ENCODE results near the gene WDR86.

The WDR86 gene

DNA sequence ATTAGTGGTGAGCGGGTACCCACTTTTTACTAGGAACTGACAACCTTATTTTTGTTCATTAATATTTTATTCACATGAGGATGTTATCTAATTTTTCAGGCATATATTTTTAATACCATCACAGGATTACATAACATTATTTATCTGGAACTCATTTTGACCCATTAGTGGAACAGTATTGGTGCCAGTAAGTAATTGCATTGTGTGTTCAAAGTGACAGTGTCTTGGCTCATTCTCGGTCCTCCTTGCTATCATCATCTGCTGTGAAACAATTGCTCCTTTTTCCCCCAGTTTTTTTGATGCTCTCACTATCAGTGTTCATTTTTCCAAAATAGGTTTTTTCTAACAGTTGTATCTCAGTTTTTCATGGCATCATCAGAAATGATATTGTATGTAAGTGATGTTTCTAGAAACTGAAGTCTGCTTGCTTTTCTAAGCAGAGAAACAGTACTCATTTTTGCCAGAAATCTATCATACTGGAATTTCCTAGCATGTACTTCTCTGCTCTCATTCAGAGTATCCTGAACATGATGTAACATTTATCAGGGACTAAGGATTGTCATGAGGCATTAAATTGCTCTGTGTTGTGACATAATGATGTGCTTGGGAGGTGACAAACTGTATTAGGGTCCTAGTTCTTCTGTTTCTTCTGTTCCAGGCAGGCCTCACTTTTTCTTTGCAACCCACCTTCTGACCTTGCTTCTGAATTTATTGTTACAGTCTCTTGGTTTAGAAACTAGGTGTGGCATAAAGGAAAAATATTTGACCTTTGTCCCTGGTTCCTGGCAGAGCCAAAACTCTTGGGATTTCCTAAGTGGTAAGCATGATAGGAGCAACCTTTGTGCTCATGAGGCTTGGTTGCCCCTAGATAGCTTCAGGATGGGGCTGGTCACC lies 64.0 kb downstream of the WDR86 start:
- no peak for DNase-seq

DNA sequence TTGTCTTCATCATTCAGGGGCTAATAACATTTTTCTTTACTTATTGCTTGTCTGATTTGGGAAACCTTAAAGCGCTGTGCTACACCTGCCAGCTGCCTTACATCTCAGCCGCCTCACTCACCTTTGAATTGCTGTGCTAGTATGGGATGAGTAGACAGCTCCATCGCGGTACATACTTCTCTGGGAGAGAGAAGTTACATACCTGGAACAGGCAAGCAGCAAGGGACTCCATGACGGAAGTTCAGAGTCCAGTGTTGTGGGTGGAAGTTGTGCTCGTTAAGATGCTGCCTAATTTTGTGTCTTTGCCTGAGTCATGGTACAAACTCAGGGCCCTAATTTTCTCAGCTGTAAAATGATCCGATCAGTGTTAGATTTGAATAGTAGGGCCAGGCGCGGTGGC lies 66.3 kb downstream of the WDR86 start:
- DNase-seq = no peak

DNA sequence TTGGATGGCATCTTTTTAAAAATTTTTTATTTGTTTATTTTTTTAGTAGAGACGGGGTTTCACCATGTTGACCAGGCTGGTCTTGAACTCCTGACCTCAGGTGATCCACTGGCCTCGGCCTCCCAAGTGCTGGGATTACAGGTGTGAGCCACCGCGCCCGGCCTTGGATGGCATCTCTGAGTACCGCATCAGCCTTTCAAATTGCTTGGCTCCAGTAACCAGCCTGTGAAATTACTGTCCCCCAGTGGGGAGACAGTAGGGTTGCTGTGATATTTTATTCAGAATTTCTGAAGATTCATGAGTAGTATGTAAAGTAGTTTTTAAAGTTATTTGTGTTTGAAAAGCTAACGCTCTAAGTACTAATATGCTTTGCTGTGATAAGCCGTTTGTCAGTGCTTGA lies 67.0 kb downstream of the WDR86 start:
- DNase-seq = no peak

DNA sequence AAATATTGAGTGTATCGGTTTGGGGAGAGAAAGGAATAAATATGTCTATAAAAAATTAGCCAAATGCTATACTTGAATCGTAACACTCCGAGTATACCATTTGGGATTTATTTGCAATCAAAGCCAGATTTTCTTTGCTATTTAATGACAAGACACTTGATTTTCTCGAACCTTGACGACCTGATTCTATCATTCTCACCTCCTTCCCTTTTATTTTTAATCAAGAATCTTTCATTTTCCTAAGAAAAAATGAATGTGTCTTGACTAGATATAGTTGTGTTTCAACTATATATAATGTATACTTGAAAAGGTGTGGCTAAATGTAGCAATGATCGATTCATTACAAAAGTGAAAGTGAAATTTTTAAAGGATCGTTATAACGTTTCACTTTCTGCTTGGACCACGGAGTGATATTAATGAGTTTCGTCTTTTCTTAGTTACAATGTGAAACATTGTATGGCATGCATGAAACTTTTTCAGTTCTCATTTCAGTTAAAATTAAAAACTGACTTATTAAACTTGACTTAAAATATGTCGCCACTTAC lies 67.7 kb downstream of the WDR86 start:
- no peak for DNase-seq

DNA sequence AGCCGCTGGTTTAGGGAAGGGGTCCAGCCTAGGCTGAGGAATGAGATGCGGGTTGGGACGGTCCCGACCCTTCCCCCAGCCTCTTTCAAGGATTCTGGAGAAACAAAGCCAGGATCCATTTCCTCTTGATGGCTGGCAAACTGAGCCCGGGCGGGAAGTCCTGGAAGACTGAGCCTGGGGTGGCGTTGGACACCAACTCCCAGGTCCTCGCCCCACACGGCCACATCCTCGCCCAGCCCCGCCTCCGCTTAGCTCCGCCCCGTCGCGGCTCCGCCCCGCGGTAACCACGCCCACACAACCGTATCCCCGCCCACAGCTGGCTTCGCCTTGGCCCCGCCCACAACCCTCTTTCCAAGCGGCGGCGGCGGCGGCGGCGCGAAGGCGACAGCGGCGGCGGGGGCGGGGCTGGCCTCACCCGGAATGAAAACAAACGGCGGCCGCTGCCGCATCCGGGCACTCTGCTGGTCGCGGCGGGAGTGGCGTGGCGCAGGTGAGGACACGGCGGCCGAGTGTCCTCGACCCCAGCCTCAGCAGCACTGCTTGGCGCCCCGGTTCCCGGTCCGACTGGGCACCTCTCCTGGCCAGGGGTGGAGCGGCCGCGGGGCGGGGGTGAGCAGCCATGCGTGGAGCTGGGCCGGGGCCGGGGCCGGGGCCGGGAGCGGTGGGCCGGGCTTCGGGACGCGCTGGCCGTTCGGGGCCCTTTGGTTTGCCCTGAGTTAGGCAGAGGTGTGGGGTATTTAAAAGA lies 68.3 kb downstream of the WDR86 start, which contains the start of gene NUB1:
TSS of gene NUB1 (plus strand) at position 456 of the 745 bp plus-strand sequence. CDS start 3,538 bp downstream, outside the sequence.
- peak; percentile 79 for DNase-seq

DNA sequence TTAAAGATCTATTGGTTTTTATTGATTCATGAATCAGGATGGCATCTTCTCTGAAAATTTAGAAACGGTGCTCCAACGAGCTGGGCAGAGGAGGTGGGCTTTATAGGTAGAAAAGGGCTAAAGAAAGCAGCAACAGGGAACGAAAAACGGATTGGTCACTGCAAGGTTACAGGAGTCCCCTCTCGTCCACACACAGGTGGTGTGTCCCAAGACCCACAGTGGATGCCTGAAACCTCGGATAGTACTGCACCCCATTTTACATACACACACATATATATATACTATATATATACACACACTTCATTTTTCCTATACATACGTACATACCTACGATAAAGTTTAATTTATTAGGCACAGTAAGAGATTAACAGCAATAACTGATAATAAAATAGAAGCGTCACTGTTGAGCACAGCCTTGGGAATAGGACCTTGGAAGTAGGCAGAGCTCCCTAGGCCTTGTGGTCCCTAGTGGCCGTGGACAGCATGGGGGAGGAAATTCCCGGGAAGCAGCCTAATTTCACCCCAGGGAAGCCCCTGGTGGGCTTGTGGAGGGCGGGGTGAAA lies 69.0 kb downstream of the WDR86 start:
- no peak for DNase-seq

DNA sequence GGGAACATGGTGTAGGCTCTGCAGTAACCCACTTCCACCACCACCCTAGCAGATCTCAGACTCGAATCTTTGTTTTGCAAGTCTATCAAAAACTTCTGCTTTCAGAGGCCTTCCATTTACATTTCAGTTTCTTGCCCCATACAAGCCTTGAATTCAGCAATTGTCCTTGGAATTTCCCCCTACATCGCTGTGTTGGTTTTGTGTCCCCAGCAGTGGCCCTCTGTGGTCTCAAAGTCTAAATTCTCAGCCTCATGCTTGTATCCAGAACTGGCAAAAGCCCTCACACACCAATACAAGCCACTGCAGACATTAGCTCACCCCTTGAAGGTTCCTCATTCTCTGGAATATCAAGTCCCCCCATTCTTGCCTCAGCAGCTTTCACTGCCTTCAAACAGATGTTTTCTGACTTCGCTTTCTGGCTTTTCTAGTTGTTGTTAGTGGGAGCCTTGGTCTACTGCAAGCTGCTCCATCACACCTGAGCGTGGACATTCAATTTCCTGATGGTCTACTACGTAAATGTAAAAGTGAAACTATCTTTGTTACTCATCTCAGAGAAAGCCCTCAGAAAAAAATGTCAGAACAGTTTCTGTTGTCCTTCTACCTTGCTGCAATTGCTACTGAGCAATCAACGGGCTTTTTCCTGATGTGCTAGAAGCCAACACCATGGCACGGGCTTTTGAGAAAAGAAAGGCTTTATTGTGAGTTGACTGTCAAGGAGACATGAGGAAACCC lies 70.0 kb downstream of the WDR86 start:
- DNase-seq = no peak

DNA sequence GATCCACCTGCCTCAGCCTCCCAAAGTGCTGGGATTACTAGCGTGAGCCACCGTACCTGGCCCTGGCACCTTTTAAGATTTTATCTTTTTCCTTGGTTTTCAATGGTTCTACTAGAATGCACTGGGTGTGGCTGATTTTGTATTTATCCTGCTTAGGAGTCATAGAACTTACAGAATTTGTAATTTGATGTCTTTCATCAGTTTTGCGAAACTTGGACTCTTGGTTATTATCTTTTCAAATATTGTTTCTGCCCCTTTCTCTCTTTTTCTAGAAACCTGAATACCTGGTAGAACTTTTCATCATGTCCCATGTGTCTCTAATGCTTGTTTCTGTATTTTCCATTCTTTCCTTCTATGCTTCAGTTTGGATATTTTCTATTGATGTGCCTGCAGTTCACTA lies 71.0 kb downstream of the WDR86 start:
- DNase-seq = no peak

DNA sequence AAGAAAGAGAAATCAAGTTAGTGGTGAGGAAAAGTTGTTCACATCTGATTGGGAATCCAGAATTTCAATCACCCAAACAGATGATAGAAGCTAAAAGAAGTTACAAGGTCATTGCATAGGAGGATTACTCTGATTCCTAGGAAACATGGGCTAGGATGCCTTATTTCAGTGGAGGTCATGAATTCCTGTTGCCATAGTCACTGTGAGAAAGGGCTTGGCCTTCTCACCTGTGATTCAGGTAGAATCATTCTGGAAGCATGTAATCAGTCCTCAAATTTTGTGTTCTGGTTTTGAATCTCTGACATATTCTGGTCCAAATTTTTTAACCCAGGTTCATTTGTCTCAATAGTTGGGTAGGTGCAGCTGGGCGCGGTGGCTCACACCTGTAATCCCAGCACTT lies 72.5 kb downstream of the WDR86 start:
- no peak for DNase-seq

DNA sequence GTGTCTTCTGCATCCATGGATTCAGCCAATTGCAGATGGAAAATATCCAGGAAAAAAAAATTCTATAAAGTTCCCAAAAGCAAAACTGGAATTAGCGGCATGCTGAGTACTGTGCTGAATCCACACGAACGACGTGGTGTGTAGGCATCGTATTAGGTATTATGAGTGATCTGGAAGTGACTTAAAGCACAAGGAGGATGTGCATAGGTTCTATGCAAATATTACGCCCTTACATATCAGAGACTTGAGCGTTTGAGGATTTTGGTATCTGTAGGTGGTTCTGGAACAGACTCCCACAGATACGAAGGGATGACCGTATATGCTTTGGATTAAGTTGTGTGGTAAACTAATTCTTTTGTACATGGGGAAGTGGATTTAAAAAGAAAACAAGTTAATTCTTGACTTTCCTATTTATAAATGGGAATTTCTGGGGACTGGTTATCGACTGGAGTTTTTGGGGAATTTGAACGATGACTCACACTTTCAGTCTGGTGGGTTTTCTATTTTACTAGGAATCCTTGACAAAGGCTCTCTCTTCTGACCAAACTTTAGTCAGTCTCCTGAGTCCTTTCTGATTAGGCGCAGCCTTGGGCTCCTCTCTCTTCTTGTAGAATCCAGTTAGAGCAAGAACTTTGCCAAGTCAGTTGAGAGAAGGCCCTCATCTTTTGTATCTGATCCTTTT lies 73.7 kb downstream of the WDR86 start:
- DNase-seq = no peak

DNA sequence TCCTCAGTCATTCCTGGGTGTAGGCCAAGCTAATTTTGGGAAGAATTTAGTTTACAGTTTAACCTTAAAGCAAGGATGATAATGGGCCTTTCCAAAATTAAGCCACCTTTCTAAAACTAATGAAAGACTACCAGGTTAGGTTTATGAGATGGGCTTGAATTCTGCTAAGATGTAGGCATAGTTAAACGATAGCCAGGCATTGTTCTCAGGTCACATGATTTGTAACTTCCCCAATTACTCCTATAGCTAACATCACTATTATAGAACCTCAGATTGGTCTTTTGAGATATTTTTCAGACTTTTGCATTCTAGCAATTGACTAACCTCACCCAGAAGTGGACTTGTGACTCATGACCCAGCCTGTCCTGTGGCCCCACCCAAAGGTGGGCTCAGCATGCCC lies 75.2 kb downstream of the WDR86 start:
- DNase-seq = no peak
